Measurements from ENCODE around the gene GATC.
A peak's percentile ranks its signal among the peaks of the same experiment; 100 is the strongest.

Gene GATC

DNA sequence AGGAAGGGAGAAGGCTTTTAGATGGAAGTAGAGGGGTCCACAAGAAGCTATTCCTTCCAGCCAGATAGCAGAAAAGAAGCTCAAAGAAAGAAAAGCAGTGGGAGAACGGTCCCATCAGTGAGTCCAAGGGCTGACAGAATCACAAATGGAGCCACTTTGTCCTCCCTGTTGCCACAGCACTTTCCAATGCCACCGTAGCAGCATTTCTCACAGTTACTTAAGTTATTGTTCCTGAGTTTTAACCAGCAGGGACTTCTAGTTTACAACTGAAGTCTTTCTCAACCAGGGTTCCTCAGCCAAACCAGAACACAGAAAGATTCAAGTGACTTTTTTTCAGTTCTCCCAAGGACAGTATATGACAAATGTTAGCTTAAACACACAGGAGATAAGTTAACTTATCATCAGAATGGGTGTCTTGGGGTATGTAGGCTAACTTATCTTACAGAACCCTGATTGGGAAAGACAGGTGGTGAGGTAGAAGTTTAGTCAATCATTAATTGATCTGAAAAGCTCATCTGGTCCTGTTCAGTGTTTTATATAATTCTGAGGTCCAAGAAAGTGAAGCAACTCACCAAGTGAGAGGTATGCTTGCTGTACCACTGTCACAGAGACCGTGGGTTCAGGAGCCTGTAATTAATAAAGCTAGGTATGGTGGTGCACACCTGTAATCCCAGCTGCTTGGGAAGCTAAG, 7.0 kb downstream of the GATC start:
- Mint-ChIP-seq H3K36me3 (peaks cover 22 to 42% of the 10 kb centered on the region in 2 donors), H3K27ac (no peak overlapping the region), H3K4me3 (no peak overlapping the region), H3K4me1 (peaks cover 10 to 32% of the 10 kb centered on the region in 2 donors), H3K27me3 (no peaks in the 10 kb centered on the region), H3K9me3 (no peaks in the 10 kb centered on the region)
- ATAC-seq (replicated peaks) (no peak), DNase-seq (no peak)

DNA sequence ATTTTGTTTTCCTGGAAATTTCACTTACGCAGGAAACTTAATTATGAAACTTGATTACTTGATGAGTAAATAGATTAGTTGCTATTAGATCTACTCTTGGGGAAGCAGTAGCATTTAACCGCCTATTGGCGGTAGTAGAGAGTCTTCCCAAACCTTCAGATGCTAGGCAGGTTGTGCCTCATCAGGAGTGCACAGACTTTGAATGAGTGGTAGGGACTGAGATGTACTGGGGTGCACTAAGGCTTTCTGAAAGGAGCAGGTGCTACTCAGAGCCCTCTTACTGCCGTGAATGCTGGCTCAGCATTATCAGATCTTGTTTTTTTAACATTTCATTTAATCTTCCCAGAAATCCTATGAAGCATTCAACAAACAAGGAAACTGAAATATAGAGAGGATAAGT, 7.7 kb downstream of the GATC start:
- ATAC-seq (replicated peaks) (peak; percentile 88 to 90), DNase-seq (no peak)
- Mint-ChIP-seq H3K27ac (no peak overlapping the region), H3K36me3 (peaks cover 24 to 42% of the 10 kb centered on the region in 2 donors), H3K9me3 (no peaks in the 10 kb centered on the region), H3K4me1 (peaks cover 10 to 26% of the 10 kb centered on the region in 2 donors), H3K27me3 (no peaks in the 10 kb centered on the region), H3K4me3 (no peak overlapping the region)

- H3K4me1 Mint-ChIP-seq, result peaks cover 8 to 21% of the 10 kb centered on the region in 2 donors
- peak overlapping the region; percentile 87 for H3K27ac Mint-ChIP-seq
- DNase-seq, result no peak
- peaks cover 23 to 46% of the 10 kb centered on the region in 2 donors for H3K36me3 Mint-ChIP-seq
- no peak overlapping the region for H3K4me3 Mint-ChIP-seq
- no peaks in the 10 kb centered on the region for H3K27me3 Mint-ChIP-seq
- H3K9me3 Mint-ChIP-seq, result no peaks in the 10 kb centered on the region
- ATAC-seq (replicated peaks), result no peak
These were observed 9.1 kb downstream of the GATC start for GRCh38 chr12:120455302-120455701.

DNA sequence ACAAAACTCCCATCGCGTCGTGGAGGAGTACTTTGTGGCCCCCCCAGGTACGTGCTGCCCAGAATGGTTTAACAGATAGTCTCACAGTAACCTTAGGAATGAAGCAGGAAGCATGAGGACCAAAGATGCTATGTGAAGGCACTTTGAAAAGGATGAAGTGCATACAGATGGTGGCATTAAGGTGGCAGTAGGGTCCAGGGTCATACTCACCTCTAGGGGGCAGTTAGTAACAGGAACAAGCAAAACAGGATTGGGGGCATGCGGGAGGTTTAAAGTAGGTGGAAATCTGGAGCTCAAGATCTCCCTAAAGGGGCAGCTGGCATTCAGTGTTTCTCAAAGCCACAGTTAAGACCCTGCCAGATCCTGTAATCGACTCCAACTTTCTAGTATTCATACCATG, 10.9 kb downstream of the GATC start:
- Mint-ChIP-seq H3K36me3 (peaks cover 27 to 56% of the 10 kb centered on the region in 2 donors), H3K27ac (peak overlapping the region; percentile 80)

DNA sequence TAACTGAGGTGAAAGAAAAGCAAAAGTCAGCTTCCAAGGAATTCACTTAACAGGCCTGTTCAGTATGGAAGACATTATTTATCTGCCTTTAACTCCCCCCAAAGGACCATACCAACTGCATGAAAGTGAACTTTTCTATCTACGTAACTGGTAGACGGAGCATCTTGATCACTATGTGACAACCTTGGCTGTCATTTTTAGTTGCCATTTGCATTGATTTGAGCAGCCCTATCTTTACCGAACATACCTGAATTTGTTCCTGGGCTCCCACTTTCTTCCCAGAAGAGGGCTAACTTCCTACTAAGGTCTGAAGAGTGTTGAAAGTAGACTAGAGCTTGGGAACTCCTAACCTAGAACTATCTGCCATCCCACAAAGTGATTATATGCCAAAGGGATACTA, 13.9 kb downstream of the GATC start:
- Mint-ChIP-seq H3K27me3 (no peaks in the 10 kb centered on the region), H3K27ac (peak overlapping the region; percentile 47), H3K4me1 (peaks cover 8 to 16% of the 10 kb centered on the region in 2 donors), H3K9me3 (no peaks in the 10 kb centered on the region), H3K4me3 (no peak overlapping the region), H3K36me3 (peaks cover 36 to 65% of the 10 kb centered on the region in 2 donors)
- ATAC-seq (replicated peaks) (no peak), DNase-seq (no peak)

More for the DNA sequence above, 10.9 kb downstream of the GATC start:
- H3K4me1 Mint-ChIP-seq, result peaks cover 8 to 21% of the 10 kb centered on the region in 2 donors
- ATAC-seq (replicated peaks), result no peak
- H3K27me3 Mint-ChIP-seq, result no peaks in the 10 kb centered on the region
- H3K9me3 Mint-ChIP-seq, result no peaks in the 10 kb centered on the region
- no peak overlapping the region for H3K4me3 Mint-ChIP-seq
- no peak for DNase-seq

- peaks cover 9 to 24% of the 10 kb centered on the region in 2 donors for H3K4me1 Mint-ChIP-seq
- DNase-seq (no peak), ATAC-seq (replicated peaks) (no peak)
- H3K9me3 Mint-ChIP-seq, result no peaks in the 10 kb centered on the region
- H3K27me3 Mint-ChIP-seq, result no peaks in the 10 kb centered on the region
- no peak overlapping the region for H3K27ac Mint-ChIP-seq
- H3K36me3 Mint-ChIP-seq, result peaks cover 37 to 53% of the 10 kb centered on the region in 2 donors
- no peak overlapping the region for H3K4me3 Mint-ChIP-seq
These were observed 15.9 kb downstream of the GATC start for GRCh38 chr12:120462099-120462640.

GRCh38 chr12:120463712-120464111, 17.5 kb downstream of the GATC start:
- Mint-ChIP-seq H3K4me3 (no peak overlapping the region), H3K27me3 (no peaks in the 10 kb centered on the region), H3K27ac (no peak overlapping the region), H3K9me3 (no peaks in the 10 kb centered on the region), H3K4me1 (peaks cover 11 to 39% of the 10 kb centered on the region in 2 donors), H3K36me3 (peaks cover 39 to 62% of the 10 kb centered on the region in 2 donors)
- no peak for ATAC-seq (replicated peaks)
- DNase-seq, result no peak

- Mint-ChIP-seq H3K9me3 (no peaks in the 10 kb centered on the region), H3K27ac (no peak overlapping the region), H3K27me3 (no peaks in the 10 kb centered on the region), H3K4me3 (no peak overlapping the region), H3K36me3 (peaks cover 31 to 52% of the 10 kb centered on the region in 2 donors), H3K4me1 (peaks cover 15 to 50% of the 10 kb centered on the region in 2 donors)
- no peak for ATAC-seq (replicated peaks)
- DNase-seq, result no peak
These were observed 19.5 kb downstream of the GATC start for GRCh38 chr12:120465756-120466155.

DNA sequence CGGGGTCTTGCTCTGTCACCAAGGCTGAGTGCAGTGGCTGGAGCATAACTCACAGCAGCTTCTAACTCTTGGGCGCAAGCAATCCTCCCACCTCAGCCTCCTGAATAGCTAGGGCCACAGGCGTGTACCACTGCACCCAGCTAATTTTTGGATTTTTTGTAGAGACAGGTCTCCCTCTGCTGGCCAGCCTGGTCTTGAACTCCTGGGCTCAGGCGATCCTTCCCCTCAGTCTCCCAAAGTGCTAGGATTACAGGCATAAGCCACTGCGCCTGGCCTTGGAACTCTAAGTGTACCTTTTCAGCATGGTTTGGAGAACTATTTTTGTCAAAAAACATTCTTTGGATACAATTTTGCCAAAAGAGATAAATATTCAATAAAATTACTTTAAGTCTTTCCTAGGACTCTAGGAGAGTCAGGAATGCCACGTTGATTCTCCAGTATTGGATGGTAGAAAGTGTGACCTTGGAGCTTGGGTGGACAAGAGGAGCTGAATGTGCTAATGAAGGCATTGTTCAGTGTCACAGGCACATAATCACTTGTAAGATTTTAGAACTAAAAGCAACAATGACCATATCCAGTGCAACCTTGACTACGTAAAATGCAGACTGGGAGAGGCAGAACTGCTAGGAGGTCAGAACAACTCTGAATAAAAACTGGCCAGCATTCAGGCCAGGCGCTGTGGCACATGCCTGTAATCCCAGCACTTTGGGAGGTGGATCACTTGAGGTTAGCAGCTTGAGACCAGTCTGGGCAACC, 20.5 kb downstream of the GATC start:
- H3K36me3 Mint-ChIP-seq, result peaks cover 29 to 46% of the 10 kb centered on the region in 2 donors
- H3K9me3 Mint-ChIP-seq, result no peaks in the 10 kb centered on the region
- ATAC-seq (replicated peaks) (no peak), DNase-seq (no peak)
- H3K4me3 Mint-ChIP-seq, result no peak overlapping the region
- H3K27ac Mint-ChIP-seq, result no peak overlapping the region
- no peaks in the 10 kb centered on the region for H3K27me3 Mint-ChIP-seq
- peaks cover 15 to 50% of the 10 kb centered on the region in 2 donors for H3K4me1 Mint-ChIP-seq

- H3K27ac Mint-ChIP-seq, result peak overlapping the region; percentile 65
- H3K36me3 Mint-ChIP-seq, result peaks cover 26 to 41% of the 10 kb centered on the region in 2 donors
- DNase-seq (no peak), ATAC-seq (replicated peaks) (no peak)
- H3K9me3 Mint-ChIP-seq, result no peaks in the 10 kb centered on the region
- no peaks in the 10 kb centered on the region for H3K27me3 Mint-ChIP-seq
- H3K4me1 Mint-ChIP-seq, result peaks cover 15 to 50% of the 10 kb centered on the region in 2 donors
- peak overlapping the region; percentile 94 to 98 for H3K4me3 Mint-ChIP-seq
These were observed 21.2 kb downstream of the GATC start for GRCh38 chr12:120467439-120467838.

GRCh38 chr12:120468325-120468820, 22.1 kb downstream of the GATC start:
- peak; percentile 29 for DNase-seq
- ATAC-seq (replicated peaks), result peak; percentile 12 to 26
- no peaks in the 10 kb centered on the region for H3K27me3 Mint-ChIP-seq
- peak overlapping the region; percentile 96 for H3K27ac Mint-ChIP-seq
- no peaks in the 10 kb centered on the region for H3K9me3 Mint-ChIP-seq
- H3K4me3 Mint-ChIP-seq, result peak overlapping the region; percentile 94 to 98
- H3K4me1 Mint-ChIP-seq, result peaks cover 15 to 50% of the 10 kb centered on the region in 2 donors
- peaks cover 23 to 32% of the 10 kb centered on the region in 2 donors for H3K36me3 Mint-ChIP-seq

DNA sequence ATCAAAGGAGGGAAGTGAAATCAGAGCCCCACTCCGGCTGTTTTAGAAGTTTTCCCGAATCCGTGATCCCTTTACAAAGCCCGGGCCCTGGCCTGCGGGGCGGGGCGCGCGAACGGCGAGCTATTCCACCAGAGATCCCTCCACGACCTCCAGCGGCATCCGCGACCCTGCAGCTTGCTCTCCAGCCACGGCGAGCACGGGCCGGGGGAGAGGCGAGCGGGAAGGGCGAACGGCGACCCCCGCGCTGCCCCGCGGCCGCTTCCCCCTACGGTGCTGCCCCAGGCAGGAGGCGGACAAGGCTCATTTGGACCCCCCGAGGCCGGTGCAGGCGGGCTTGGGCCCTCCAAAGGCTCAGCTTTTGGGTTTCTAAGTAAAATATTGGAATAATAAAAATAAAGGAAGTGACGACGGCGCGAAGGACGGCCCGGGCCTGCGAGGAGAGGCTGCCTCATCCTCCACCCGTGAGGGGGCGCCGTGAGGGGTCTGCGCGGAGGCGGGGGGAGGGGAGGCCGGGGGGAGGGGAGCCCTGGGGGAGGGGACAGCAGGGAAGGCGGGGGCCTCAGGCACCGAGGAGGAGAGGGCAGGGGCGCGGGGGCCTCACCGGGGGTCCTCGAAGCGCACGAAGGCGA, 22.7 kb downstream of the GATC start:
- H3K27me3 Mint-ChIP-seq, result no peaks in the 10 kb centered on the region
- H3K27ac Mint-ChIP-seq, result peak overlapping the region; percentile 96
- peaks cover 18 to 52% of the 10 kb centered on the region in 2 donors for H3K4me1 Mint-ChIP-seq
- DNase-seq (no peak), ATAC-seq (replicated peaks) (peak; percentile 51 to 62)
- H3K36me3 Mint-ChIP-seq, result peaks cover 20 to 26% of the 10 kb centered on the region in 2 donors
- no peaks in the 10 kb centered on the region for H3K9me3 Mint-ChIP-seq
- peak overlapping the region; percentile 94 to 98 for H3K4me3 Mint-ChIP-seq

DNA sequence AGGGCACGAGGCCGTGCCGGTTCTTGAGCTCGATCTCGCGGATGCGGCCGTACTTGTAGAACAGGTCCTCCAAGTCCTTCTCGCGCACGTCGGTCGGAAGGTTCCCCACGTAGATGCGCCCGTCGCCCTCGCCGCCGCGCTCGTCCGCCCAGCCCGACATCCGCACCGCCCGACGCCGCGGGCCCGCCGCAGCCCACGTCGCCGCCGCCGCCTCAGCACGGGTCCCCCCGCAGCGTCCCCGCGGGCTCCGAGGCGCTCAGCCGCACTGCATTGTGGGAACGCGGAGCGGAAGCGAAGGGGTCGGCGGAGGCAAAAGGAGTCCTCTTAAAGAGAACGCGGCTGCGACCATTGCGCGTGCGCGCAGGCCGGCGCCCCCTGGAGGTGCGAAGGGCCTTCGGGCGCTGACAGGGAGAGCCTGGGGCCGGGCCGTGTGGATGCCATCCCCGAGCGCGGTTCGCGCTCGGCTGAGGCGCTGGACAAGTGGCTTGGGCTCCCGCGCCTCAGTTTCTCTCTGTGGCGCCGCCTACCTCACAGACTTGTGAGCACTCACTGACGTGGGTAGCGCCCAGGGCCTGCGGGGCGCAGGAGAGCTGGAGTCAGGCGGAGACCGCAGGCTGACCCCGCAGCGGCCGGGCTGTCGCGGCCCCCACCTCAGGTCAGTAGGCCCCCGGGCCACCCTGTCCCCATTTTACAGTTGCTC, 23.4 kb downstream of the GATC start, which contains the start of gene SRSF9:
TSS of gene SRSF9 (minus strand) at position 299 of the 700 bp plus-strand sequence. CDS start at position 160, 139 bp downstream.
- peak within 1 kb of the TSS; percentile 94 to 98 for H3K4me3 Mint-ChIP-seq
- H3K27ac Mint-ChIP-seq, result peak within 1 kb of the TSS; percentile 96
- peaks cover 15 to 21% of the 10 kb centered on the region in 2 donors for H3K36me3 Mint-ChIP-seq
- H3K27me3 Mint-ChIP-seq, result no peaks in the 10 kb centered on the region
- DNase-seq (peak; percentile 95), ATAC-seq (replicated peaks) (peak; percentile 92 to 93)
- peaks cover 18 to 55% of the 10 kb centered on the region in 2 donors for H3K4me1 Mint-ChIP-seq
- H3K9me3 Mint-ChIP-seq, result no peaks in the 10 kb centered on the region
